HuH-7.5 (cell line): ENCODE results near the gene ACTR6.
A peak's percentile ranks its signal among the peaks of the same experiment; 100 is the strongest.
"Not testable (repeated sequence)": the region's sequence is repeated elsewhere in the genome, so short reads cannot be mapped to it uniquely, and the experiment has no call there.

Experiments
- DNase-seq: peaks from one replicate; pipeline ENCODE4 v3.0.0; 2011; ENCODE audit warnings: low spot score

Gene ACTR6

GRCh38 chr12:100184549-100185145 is 16.0 kb upstream of the ACTR6 start:
- DNase-seq, result no peak

GRCh38 chr12:100185361-100185894 is 15.2 kb upstream of the ACTR6 start:
- no peak for DNase-seq

- no peak for DNase-seq
These were observed 14.5 kb upstream of the ACTR6 start for GRCh38 chr12:100186071-100186470.

- no peak for DNase-seq
These were observed 13.5 kb upstream of the ACTR6 start for GRCh38 chr12:100187068-100187467.

GRCh38 chr12:100187857-100188519 is 12.6 kb upstream of the ACTR6 start:
- no peak for DNase-seq

GRCh38 chr12:100188888-100189635 is 11.6 kb upstream of the ACTR6 start:
- not testable (repeated sequence) for DNase-seq

- DNase-seq, result no peak
These were observed 10.8 kb upstream of the ACTR6 start for GRCh38 chr12:100189636-100190394.

GRCh38 chr12:100193085-100193484 is 7.5 kb upstream of the ACTR6 start:
- DNase-seq, result no peak

GRCh38 chr12:100197486-100197885 is 3.1 kb upstream of the ACTR6 start:
- DNase-seq, result no peak

- no peak for DNase-seq
These were observed 1.6 kb upstream of the ACTR6 start for GRCh38 chr12:100199023-100199346.

- peak; percentile 84 for DNase-seq
These were observed 1.1 kb upstream of the ACTR6 start for GRCh38 chr12:100199347-100200149.

GRCh38 chr12:100201604-100202423 is 1.2 kb downstream of the ACTR6 start:
- no peak for DNase-seq

GRCh38 chr12:100207311-100207710 is 6.7 kb downstream of the ACTR6 start:
- no peak for DNase-seq

GRCh38 chr12:100208834-100209233 is 8.2 kb downstream of the ACTR6 start:
- DNase-seq, result no peak

GRCh38 chr12:100211698-100212097 is 11.1 kb downstream of the ACTR6 start:
- no peak for DNase-seq

- DNase-seq, result no peak
These were observed 12.6 kb downstream of the ACTR6 start for GRCh38 chr12:100213016-100213891.

- DNase-seq, result no peak
These were observed 13.9 kb downstream of the ACTR6 start for GRCh38 chr12:100214518-100214917.

GRCh38 chr12:100215209-100215608 is 14.6 kb downstream of the ACTR6 start:
- no peak for DNase-seq

GRCh38 chr12:100216337-100216736 is 15.7 kb downstream of the ACTR6 start:
- DNase-seq, result peak; percentile 15
